Esophagus squamous epithelium (tissue), 4 donors: ENCODE results near the gene CLCN7.

Source experiments
- POLR2A ChIP-seq, 4 donors: fragments of 450-650 bp; IDR thresholded peaks; one replicate each; pipeline ENCODE4 v1.6.1; 2017; ENCODE audit warnings: antibody characterized with exemption in 4 of 4, mild to moderate bottlenecking in 4 of 4, moderate library complexity in 3 of 4
- TF ChIP-seq, protein P1 (sequence below), 6 experiments: fragments of 450-650 bp in 4 of 6; fragments of 200-600 bp in 2 of 6; sonication (generic) in 2 of 6; IDR thresholded peaks; one replicate each; pipeline ENCODE4 v1.5.1; 2016 to 2019; ENCODE audit warnings: antibody characterized with exemption in 6 of 6, mild to moderate bottlenecking in 4 of 6, moderate library complexity in 4 of 6

DNA sequence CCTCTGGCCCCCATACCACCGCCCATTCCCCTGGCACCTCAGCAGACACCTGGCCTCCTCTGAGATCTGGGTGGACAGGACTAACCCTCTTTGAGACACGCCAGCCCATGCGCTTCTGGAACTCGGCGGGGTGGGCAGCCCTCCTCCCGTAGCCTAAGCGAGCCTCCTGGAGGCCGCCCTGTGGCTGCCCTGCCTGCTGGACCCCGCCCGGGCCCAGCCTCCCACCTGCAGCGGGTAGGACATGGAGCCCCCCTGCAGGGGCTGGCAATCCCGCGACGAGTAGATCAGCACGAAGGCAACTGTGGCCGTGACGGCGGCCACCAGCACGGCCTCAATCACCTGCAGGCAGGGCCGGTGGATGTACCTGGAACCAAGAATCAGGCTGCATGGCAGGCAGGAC is 22.3 kb downstream of the CLCN7 start:
- TF ChIP-seq, protein P1, sequence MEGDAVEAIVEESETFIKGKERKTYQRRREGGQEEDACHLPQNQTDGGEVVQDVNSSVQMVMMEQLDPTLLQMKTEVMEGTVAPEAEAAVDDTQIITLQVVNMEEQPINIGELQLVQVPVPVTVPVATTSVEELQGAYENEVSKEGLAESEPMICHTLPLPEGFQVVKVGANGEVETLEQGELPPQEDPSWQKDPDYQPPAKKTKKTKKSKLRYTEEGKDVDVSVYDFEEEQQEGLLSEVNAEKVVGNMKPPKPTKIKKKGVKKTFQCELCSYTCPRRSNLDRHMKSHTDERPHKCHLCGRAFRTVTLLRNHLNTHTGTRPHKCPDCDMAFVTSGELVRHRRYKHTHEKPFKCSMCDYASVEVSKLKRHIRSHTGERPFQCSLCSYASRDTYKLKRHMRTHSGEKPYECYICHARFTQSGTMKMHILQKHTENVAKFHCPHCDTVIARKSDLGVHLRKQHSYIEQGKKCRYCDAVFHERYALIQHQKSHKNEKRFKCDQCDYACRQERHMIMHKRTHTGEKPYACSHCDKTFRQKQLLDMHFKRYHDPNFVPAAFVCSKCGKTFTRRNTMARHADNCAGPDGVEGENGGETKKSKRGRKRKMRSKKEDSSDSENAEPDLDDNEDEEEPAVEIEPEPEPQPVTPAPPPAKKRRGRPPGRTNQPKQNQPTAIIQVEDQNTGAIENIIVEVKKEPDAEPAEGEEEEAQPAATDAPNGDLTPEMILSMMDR (IDR thresholded peaks at IDR 0.05) = no peak
- TF ChIP-seq POLR2A (IDR thresholded peaks at IDR 0.05) = no peak
